ENCODE measurements around the gene FARP1. TPM values are rescaled to one million over a fixed set of nuclear protein-coding genes. Genes with fewer than 3 reads are reported as not detected.

FARP1 gene
- total and polyA plus RNA-seq, 2 of the 8 experiments (the other 6 are each of a cell fraction or from before 2014, with no cell fraction given), result 24.7 to 104 TPM

DNA sequence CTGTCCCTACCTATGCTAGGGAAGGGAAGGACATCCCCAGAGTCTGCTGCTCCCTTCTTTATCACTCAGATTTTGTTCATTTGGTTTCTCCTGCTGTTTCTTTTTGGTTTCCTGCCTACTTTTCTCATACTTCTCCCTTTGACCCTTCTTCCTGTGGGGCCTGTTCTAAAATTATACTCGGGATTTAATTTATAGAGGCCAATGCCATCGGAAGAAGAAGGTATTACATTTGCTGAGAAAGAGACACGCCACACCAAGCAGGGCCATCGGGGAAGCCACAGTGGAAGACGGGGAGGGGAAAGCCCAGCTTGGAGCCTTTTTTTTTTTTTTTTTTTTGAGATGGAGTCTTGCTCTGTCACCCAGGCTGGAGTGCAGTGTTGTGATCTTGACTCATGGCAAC, 46.8 kb upstream of the FARP1 start:
- Histone ChIP-seq H3K27ac (ENCODE audit: low read depth, low read length) (no peak overlapping the region), H3K18ac (ENCODE audit: extremely low read depth, low read length) (no peak overlapping the region), H2AFZ (ENCODE audit: low read length) (no peak overlapping the region), H2BK120ac (replicated peaks; ENCODE audit: low read depth, low read length) (no peak overlapping the region), H4K91ac (replicated peaks; ENCODE audit: insufficient read length, low read length) (no peak overlapping the region), H4K8ac (ENCODE audit: extremely low read depth, insufficient read depth, low read length) (no peak overlapping the region), H3K79me1 (ENCODE audit: low read depth, low read length) (no peaks in the 10 kb centered on the region), H4K20me1 (replicated peaks in 1 of 2; ENCODE audit: control insufficient read depth in 1 of 2, insufficient read depth in 2 of 2, low read length in 2 of 2) (no peaks in the 10 kb centered on the region), H3K79me2 (ENCODE audit: control insufficient read depth in 1 of 2, insufficient read depth in 2 of 2, low read length in 2 of 2) (no peaks in the 10 kb centered on the region), H3K56ac (replicated peaks; ENCODE audit: insufficient read length, low read depth, low read length) (no peak overlapping the region), H3K36me3 (ENCODE audit: control insufficient read depth in 2 of 4, insufficient read depth in 4 of 4, low read length in 3 of 4) (no peaks in the 10 kb centered on the region; a peak in 1 of 8 replicates), H3K14ac (ENCODE audit: insufficient read length) (no peak overlapping the region), H2BK5ac (ENCODE audit: low read depth, low read length) (no peak overlapping the region), H3K4ac (replicated peaks; ENCODE audit: insufficient read length, low read depth, low read length) (no peak overlapping the region), H3K9me3 (ENCODE audit: insufficient read depth in 2 of 2, low read depth in 1 of 2, low read length in 1 of 2) (peaks cover 6 to 18% of the 10 kb centered on the region in 2 experiments; a peak in 3 of 4 replicates), H2BK20ac (ENCODE audit: low read length) (no peak overlapping the region), H3K23ac (ENCODE audit: insufficient read length) (no peak overlapping the region), H2BK15ac (ENCODE audit: low read length) (no peak overlapping the region), H2BK12ac (ENCODE audit: low read depth, low read length) (no peak overlapping the region), H3K27me3 (replicated peaks in 1 of 4; ENCODE audit: control insufficient read depth in 3 of 4, extremely low read depth in 1 of 4, insufficient read depth in 3 of 4, low read length in 3 of 4) (no peaks in the 10 kb centered on the region), H3K4me1 (replicated peaks in 1 of 4; ENCODE audit: control insufficient read depth in 3 of 4, insufficient read depth in 4 of 4, low read length in 3 of 4) (no peaks in the 10 kb centered on the region; a peak in 1 of 7 replicates), H3K4me2 (ENCODE audit: insufficient read depth in 1 of 2, low read depth in 2 of 2, low read length in 2 of 2) (no peak overlapping the region), H4K5ac (ENCODE audit: insufficient read length, low read depth, low read length) (no peak overlapping the region), H3K23me2 (ENCODE audit: low read depth, low read length) (no peaks in the 10 kb centered on the region), H3K4me3 (ENCODE audit: extremely low read depth in 1 of 4, insufficient read depth in 2 of 4, low read depth in 3 of 4, low read length in 4 of 4) (no peak overlapping the region), H3K9ac (replicated peaks in 1 of 4; ENCODE audit: extremely low read depth in 1 of 4, low read depth in 3 of 4, low read length in 3 of 4) (no peak overlapping the region), H2AK5ac (ENCODE audit: low read depth, low read length) (no peak overlapping the region)
- CTCF ChIA-PET (ENCODE audit: partially characterized antibody), result interaction anchor here (1.5 kb wide), 1 partner anchor 49 kb away, joined by 3 read pairs; no protein-coding TSS in a partner anchor
- POLR2A ChIA-PET (ENCODE audit: partially characterized antibody), result no interaction called here
- FAIRE-seq, result no peak
- WGBS, 2 experiments (ENCODE audit: extremely low coverage in 1 of 2, insufficient coverage in 1 of 2, insufficient read length in 1 of 2, insufficient replicate concordance in 2 of 2, low coverage in 1 of 2, low lambda C conversion rate in 2 of 2, missing lambda C conversion rate in 1 of 2), result 79% methylated on average over 5 of the region's 5 CpGs; no CpG with 5 or more reads in 1 of the 2 experiments
- no peak for DNase-seq (ENCODE audit: low read depth in 1 of 2, low spot score in 2 of 2)
- TF ChIP-seq RNF2 (IDR thresholded peaks at IDR 0.05; ENCODE audit: borderline replicate concordance, low read depth, low read length, missing control alignments, poor library complexity, severe bottlenecking), result no peak
- TF ChIP-seq GABPA (IDR thresholded peaks at IDR 0.05; ENCODE audit: borderline replicate concordance, insufficient read depth, low read length), result no peak
- TF ChIP-seq CHD1 (IDR thresholded peaks at IDR 0.05; ENCODE audit: low read depth, low read length), result no peak
- no peak for TF ChIP-seq HDAC2 (IDR thresholded peaks at IDR 0.05; ENCODE audit: borderline replicate concordance in 1 of 2, low read depth in 2 of 2, low read length in 2 of 2)
- TF ChIP-seq, protein P1, sequence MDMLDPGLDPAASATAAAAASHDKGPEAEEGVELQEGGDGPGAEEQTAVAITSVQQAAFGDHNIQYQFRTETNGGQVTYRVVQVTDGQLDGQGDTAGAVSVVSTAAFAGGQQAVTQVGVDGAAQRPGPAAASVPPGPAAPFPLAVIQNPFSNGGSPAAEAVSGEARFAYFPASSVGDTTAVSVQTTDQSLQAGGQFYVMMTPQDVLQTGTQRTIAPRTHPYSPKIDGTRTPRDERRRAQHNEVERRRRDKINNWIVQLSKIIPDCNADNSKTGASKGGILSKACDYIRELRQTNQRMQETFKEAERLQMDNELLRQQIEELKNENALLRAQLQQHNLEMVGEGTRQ (IDR thresholded peaks at IDR 0.05; ENCODE audit: low read length), result no peak
- no peak for TF ChIP-seq SP2 (IDR thresholded peaks at IDR 0.05; ENCODE audit: low read length)
- no peak for TF ChIP-seq RXRA (IDR thresholded peaks at IDR 0.05; ENCODE audit: insufficient read depth, low read depth, low read length)
- no peak for TF ChIP-seq SAP30 (IDR thresholded peaks at IDR 0.05; ENCODE audit: insufficient read depth, insufficient replicate concordance, low read length)
- TF ChIP-seq JUND (IDR thresholded peaks at IDR 0.05; ENCODE audit: low read length), result no peak
- TF ChIP-seq HDAC6 (IDR thresholded peaks at IDR 0.05; ENCODE audit: low read depth, low read length), result no peak
- TF ChIP-seq TCF12 (IDR thresholded peaks at IDR 0.05; ENCODE audit: low read depth, low read length), result no peak
- no peak for TF ChIP-seq EP300 (IDR thresholded peaks at IDR 0.05; ENCODE audit: borderline replicate concordance in 1 of 2, low read depth in 2 of 2, low read length in 2 of 2)

All from H1 (cell line).